GM04503 (cell line): ENCODE results near the gene MBD5.

Source experiments
- DNase-seq: peaks from one replicate; pipeline ENCODE4 v3.0.0-alpha.2; 2012; ENCODE audit warnings: low read depth

MBD5 gene

GRCh38 chr2:148221166-148221565 is 200.3 kb downstream of the MBD5 start:
- no peak for DNase-seq

DNA sequence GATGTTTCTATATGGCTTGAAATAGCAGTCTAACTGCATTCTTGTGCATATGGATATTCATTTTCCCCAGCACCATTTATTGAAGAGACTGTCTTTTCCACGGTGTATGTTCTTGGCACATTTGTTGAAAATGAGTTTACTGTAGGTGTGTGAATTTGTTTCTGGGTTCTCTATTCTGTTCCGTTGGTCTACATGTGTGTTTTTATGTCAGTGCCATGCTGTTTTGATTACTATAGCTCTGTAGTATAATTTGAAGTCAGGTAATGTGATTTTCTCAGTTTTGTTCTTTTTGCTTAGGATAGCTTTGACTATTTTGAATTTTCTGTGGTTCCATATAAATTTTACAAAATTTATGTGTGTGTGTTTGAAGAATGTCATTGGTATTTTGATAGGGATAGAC is 201.0 kb downstream of the MBD5 start:
- no peak for DNase-seq

DNA sequence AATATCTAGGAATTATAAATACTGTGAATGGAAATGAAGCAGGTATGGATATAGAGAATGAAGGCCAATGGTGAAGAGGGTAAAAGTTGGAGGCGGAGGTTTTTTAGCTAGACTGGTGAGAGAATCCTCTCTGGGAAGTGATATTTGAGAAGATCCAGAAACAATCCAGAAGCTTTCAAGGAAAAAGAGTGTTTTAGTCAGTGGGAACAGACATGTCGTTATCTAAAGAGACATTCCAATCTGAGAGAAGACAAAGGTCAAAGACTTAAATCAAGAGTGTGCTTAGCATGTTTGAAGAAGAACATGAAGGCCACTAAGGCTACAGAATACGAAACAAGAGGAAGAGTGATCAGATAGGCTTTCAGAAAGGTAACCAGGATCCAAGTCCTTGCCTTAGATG is 211.0 kb downstream of the MBD5 start:
- DNase-seq, result no peak

DNA sequence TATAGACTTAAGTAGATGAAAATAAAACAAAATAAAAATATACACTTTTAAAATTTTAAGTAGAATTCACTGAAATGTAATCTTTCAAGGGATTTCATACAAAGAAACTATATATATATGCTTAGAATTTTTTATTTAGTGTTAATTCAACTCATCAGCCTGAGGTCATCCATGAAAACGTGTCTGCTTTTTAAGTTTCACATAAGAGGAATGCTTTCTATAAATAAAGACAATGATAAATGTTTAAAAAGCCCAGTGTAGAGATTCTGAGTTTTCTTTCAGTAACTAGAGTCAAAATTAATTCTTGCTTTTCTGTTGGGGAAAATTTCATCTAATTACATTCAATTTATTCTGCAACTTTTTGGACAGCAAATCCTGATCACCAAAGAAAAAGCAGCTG is 213.3 kb downstream of the MBD5 start:
- DNase-seq, result no peak

- no peak for DNase-seq
Observed at GRCh38 chr2:148237911-148238310, 217.0 kb downstream of the MBD5 start.

DNA sequence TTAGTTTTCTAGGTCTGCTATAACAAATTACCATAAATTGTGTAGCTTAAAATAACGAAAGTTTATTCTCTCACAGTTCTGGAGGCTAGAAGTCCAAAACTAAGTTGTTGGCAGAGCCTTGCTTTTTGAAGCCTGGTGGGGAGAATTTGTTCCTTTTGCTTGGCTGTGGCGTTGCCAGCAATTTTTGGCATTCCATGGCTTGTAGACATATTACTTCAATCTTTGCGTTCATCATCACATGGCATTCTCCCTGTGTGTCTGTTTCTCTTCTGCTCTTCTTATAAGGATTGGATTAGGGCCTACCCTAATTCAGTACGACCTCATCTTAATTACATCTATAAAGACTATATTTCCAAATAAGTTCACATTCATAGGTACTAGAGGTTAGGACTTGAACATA is 217.7 kb downstream of the MBD5 start:
- DNase-seq, result no peak

GRCh38 chr2:148240838-148241237 is 219.9 kb downstream of the MBD5 start:
- DNase-seq, result no peak

DNA sequence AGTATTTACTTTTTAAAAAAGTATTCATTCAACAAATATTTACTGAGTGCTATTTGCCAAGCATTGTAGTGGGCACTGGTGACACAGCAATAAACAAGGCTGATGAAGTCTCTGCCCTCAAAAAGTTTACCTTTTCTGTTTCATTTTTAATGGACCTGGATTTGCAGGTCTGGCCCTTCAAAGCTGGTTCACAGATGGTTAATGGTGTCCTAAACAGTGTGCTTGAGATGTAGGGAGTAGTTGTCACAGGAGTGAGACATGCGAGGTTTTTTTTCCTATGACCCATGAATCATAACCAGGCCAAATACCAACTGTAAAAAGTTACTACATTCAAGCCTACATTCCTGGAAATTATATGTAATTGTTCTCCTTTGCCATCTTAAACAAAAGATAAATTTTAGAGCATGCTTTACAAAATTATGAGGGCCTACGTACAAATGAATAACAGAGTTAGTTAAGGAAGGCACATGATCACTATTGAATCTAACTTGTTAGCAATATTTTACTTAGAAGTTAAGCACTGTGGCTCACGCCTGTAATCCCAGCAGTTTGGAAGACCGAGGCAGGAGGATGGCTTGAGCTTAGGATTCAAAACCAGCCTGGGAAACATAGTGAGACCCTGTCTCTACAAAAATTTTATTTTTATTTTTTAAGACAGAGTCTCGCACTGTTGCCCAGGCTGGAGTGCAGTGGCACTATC is 223.9 kb downstream of the MBD5 start:
- DNase-seq, result peak; percentile 60

GRCh38 chr2:148251993-148252392 is 231.1 kb downstream of the MBD5 start:
- DNase-seq, result no peak

DNA sequence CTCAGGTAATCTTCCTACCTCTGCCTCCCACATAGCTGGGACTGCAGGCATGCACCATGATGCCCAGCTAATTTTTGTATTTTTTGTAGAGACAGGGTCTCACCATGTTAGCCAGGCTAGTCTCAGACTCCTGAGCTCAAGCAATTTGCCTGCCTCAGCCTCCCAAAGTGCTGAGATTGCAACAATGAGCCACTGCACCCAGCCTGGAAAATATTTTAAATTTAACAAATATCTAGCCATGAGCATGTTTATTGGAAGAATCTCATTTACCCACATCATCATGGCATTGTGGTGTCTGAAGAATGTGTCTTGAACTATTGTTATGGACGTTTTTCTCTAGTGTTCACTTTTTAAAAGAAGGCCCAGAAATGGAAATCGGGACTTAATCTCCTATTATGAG is 231.8 kb downstream of the MBD5 start:
- DNase-seq, result no peak

- DNase-seq, result no peak
Observed at GRCh38 chr2:148253685-148254084, 232.8 kb downstream of the MBD5 start.

GRCh38 chr2:148255929-148256328 is 235.0 kb downstream of the MBD5 start:
- no peak for DNase-seq

- no peak for DNase-seq
Observed at GRCh38 chr2:148257276-148257675, 236.4 kb downstream of the MBD5 start.

GRCh38 chr2:148258124-148258523 is 237.2 kb downstream of the MBD5 start:
- no peak for DNase-seq

GRCh38 chr2:148259674-148260073 is 238.8 kb downstream of the MBD5 start:
- no peak for DNase-seq

- no peak for DNase-seq
Observed at GRCh38 chr2:148263890-148264289, 243.0 kb downstream of the MBD5 start.

DNA sequence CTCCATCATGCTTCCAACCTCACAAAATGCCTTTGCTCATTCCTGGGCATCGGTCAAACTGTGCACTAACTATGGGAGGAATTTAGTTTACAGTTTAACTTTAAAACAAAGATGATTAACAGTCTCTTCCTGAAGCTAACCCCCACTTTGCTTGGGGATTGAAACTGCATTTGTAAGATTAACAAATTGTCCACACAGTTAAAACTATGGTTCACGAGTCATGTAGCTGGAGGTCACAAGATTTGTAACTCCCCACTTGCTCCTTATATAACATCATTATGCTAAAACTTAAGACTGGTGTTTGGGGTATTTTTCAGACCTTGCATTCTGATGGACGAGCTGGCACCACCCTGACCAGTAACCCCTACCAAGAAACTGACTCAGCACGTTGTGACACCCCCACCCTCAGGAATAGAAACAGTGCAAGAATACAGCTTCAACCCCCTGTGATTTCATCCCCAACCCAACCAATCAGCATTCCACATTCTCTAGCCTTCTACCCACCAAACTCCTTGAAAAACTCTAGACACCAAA is 252.3 kb downstream of the MBD5 start:
- DNase-seq, result no peak

GRCh38 chr2:148279216-148279615 is 258.3 kb downstream of the MBD5 start:
- DNase-seq, result no peak

GRCh38 chr2:148282201-148282600 is 261.3 kb downstream of the MBD5 start:
- no peak for DNase-seq

DNA sequence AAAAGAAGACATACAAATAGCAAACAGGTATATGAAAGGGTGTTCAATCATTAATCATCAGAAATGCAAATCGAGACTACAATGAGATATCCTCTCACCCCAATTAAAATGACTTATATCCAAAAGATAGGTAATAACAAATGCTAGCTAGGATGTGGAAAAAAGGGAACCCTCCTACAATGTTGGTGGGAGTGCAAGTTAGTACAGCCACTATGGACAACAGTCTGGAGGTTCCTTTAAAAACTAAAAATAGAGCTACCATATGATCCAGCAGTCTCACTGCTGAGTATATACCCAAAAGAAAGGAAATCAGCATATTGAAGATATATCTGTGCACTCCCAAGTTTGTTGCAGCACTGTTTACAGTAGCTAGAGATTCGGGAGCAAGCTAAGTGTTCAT is 271.5 kb downstream of the MBD5 start:
- no peak for DNase-seq

- DNase-seq, result no peak
Observed at GRCh38 chr2:148298196-148298595, 277.3 kb downstream of the MBD5 start.

DNA sequence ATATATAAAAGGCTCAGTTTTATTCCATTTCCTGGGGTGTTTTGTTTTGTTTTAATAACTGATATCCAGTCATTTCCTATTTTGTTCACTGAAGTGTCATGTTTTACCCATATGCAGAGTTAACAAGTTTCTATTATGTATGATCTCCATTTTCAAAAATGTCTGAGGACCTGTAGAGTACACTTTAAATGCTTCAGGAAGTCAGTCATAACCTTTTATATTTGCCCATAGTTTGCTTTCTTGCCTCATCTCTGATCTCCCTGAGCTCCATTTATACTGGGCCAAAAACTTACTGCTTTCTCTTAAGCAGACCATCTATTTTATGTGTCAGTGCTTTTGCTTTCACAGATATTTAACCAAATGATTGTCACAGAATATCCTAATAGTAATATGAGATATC is 278.7 kb downstream of the MBD5 start:
- no peak for DNase-seq

DNA sequence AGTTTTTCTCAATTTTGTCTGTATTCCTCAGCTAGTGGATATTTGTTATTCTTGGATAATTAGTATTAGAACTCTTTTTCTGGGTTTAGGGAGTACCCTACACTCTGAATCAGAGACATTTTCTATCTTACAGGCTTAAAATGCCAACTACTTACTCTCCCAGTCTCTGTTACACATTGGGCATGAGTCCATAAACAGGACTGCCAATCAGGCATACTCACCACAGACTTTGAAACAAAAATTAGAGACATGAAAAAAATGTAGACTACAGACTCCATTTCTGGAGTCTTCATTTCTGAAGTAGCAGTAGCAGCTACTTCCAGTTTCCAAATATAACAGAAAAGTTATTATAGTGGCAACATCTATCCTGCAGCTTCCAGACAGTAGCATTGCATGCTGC is 279.7 kb downstream of the MBD5 start:
- DNase-seq, result peak; percentile 34

- DNase-seq, result no peak
Observed at GRCh38 chr2:148301362-148301761, 280.5 kb downstream of the MBD5 start.
